Measurements from ENCODE around the gene OR6C74. TPM values are rescaled to one million over a fixed set of nuclear protein-coding genes. Genes with fewer than 3 reads are reported as not detected.

OR6C74 gene
- total RNA-seq (not detected), polyA plus RNA-seq (not detected)
- long read RNA-seq, donor 1 = 0 reads
- long read RNA-seq, donor 2 = 0 reads
- long read RNA-seq, donor 3 = 0 reads
- long read RNA-seq, donor 4 = 0 reads

DNA sequence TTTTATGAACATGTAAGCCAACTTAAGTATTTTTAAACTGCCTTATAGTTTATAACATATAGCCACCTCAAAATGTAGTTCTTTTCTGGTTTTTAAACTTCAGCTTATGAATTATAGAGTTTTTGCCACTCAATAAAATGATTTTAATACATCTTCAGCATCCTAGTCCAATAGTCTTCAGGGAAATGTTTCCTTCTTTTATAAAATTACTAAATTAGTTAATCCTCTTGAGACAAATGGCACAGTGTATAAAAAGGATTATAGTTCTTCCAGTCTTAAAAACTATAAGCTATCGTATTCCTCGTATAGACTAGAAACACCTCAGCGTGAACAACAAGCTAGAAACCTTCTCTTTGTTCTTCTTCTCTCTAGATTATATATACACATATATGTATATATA lies at the start of gene OR6C74:
TSS of gene OR6C74 (plus strand) at position 301 of the 400 bp plus-strand sequence. CDS start 2,679 bp downstream, outside the sequence.
- H3K4me1 ChIP-seq (ENCODE audit: control insufficient read depth, insufficient read depth, low read length) = no peaks in the 10 kb centered on the region
- intact Hi-C loops (cut with DNase I) = no loop called here
- WGBS = 86% methylated on average over 3 of the region's 3 CpGs
- H3K4me3 ChIP-seq (ENCODE audit: low read length) = no peak within 1 kb of the TSS
- no peaks in the 10 kb centered on the region for H3K27me3 ChIP-seq (ENCODE audit: control insufficient read depth, insufficient read depth)
- no peak within 1 kb of the TSS for H3K27ac ChIP-seq (ENCODE audit: low read length)
- H3K9me3 ChIP-seq (ENCODE audit: control insufficient read depth, low read length) = no peaks in the 10 kb centered on the region
- no peak for DNase-seq
- no peak for ATAC-seq

DNA sequence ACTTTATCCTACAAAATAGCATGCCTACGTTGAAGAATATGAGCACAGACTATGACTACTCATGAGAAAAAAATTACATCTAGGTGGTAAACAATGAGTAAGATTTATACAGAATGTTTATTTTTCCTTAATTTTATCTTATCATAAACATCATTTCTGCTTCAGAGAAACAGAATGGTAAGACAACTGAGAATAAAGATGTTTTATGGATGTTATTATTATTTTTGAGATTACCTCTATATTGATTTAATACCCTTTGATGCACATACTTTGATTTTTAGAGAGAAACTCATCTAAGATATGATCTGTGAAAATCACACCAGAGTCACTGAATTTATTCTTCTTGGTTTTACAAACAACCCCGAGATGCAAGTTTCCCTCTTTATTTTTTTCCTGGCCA lies 23.7 kb upstream of the OR6C74 start, which contains the start of gene OR10A7:
TSS of gene OR10A7 (plus strand) at position 301 of the 400 bp plus-strand sequence. CDS start at position 301, 0 bp downstream.
- no peaks in the 10 kb centered on the region for H3K9me3 ChIP-seq (ENCODE audit: control insufficient read depth, low read length)
- DNase-seq (no peak), ATAC-seq (no peak)
- H3K27me3 ChIP-seq (ENCODE audit: control insufficient read depth, insufficient read depth) = no peaks in the 10 kb centered on the region
- no peak within 1 kb of the TSS for H3K4me3 ChIP-seq (ENCODE audit: low read length)
- intact Hi-C loops (cut with DNase I) = no loop called here
- H3K27ac ChIP-seq (ENCODE audit: low read length) = no peak within 1 kb of the TSS
- 73% methylated on average over 2 of the region's 2 CpGs for WGBS
- H3K4me1 ChIP-seq (ENCODE audit: control insufficient read depth, insufficient read depth, low read length) = no peaks in the 10 kb centered on the region

DNA sequence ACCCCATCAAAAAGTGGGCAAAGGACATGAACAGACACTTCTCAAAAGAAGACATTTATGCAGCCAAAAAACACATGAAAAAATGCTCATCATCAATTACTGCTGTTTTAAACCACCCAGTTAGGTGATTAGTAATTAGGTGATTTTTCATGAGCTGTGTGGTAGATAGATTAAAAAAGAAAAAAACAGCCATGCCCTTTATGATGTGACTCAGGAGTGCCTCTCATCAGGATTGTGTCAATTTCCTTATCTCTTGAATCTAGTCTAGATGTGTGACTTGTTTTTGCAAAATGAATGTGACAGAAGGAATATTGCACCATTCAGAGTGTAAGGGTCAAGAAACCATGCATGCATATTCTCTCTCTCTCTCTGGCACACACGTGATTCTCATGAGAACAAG lies 17.9 kb upstream of the OR6C74 start:
- Histone ChIP-seq H3K4me1 (ENCODE audit: control insufficient read depth, insufficient read depth, low read length) (no peaks in the 10 kb centered on the region), H3K9me3 (ENCODE audit: control insufficient read depth, low read length) (no peaks in the 10 kb centered on the region), H3K27me3 (ENCODE audit: control insufficient read depth, insufficient read depth) (no peaks in the 10 kb centered on the region), H3K4me3 (ENCODE audit: low read length) (no peak overlapping the region), H3K27ac (ENCODE audit: low read length) (no peak overlapping the region)
- WGBS = 44% methylated on average over 1 of the region's 1 CpG
- DNase-seq = no peak
- intact Hi-C loops (cut with DNase I) = no loop called here
- ATAC-seq = no peak

DNA sequence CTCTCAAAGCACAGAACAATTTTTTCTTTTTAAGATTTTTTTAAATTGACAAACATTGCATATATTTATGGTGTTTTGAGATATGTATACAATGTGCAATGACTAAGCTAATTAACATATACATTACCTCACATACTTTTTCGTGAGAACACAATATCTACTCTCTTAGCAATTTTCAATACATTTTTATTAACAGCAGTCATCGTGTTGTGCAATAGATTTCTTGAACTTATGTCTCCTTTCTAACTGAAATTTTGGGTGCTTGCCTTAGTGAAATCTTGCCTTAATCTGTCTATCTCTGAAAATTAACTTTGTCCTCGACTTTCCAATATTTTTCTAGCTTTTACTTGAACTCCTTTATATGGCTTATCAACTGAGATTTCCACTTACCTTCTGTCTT lies 16.8 kb upstream of the OR6C74 start:
- intact Hi-C loops (cut with DNase I) = no loop called here
- H3K9me3 ChIP-seq (ENCODE audit: control insufficient read depth, low read length) = no peaks in the 10 kb centered on the region
- H3K27ac ChIP-seq (ENCODE audit: low read length) = no peak overlapping the region
- DNase-seq = no peak
- ATAC-seq = no peak
- WGBS = 41% methylated on average over 3 of the region's 3 CpGs
- no peak overlapping the region for H3K4me3 ChIP-seq (ENCODE audit: low read length)
- no peaks in the 10 kb centered on the region for H3K4me1 ChIP-seq (ENCODE audit: control insufficient read depth, insufficient read depth, low read length)
- H3K27me3 ChIP-seq (ENCODE audit: control insufficient read depth, insufficient read depth) = no peaks in the 10 kb centered on the region

- Histone ChIP-seq H3K9me3 (ENCODE audit: control insufficient read depth, low read length) (no peaks in the 10 kb centered on the region), H3K4me3 (ENCODE audit: low read length) (no peak overlapping the region), H3K27ac (ENCODE audit: low read length) (no peak overlapping the region), H3K4me1 (ENCODE audit: control insufficient read depth, insufficient read depth, low read length) (no peaks in the 10 kb centered on the region), H3K27me3 (ENCODE audit: control insufficient read depth, insufficient read depth) (no peaks in the 10 kb centered on the region)
- ATAC-seq (no peak), DNase-seq (no peak)
- intact Hi-C loops (cut with DNase I) = no loop called here
- WGBS = 60% methylated on average over 1 of the region's 1 CpG
Measured at GRCh38 chr12:55246159-55246558, 1.8 kb downstream of the OR6C74 start.

- H3K4me3 ChIP-seq (ENCODE audit: low read length) = no peak overlapping the region
- no peak for DNase-seq
- no peaks in the 10 kb centered on the region for H3K9me3 ChIP-seq (ENCODE audit: control insufficient read depth, low read length)
- intact Hi-C loops (cut with DNase I) = no loop called here
- no peaks in the 10 kb centered on the region for H3K4me1 ChIP-seq (ENCODE audit: control insufficient read depth, insufficient read depth, low read length)
- no peak for ATAC-seq
- no peak overlapping the region for H3K27ac ChIP-seq (ENCODE audit: low read length)
- H3K27me3 ChIP-seq (ENCODE audit: control insufficient read depth, insufficient read depth) = no peaks in the 10 kb centered on the region
- 55% methylated on average over 3 of the region's 3 CpGs for WGBS
Measured at GRCh38 chr12:55250944-55251343, 6.5 kb downstream of the OR6C74 start.

- intact Hi-C loops (cut with DNase I) = no loop called here
- no peaks in the 10 kb centered on the region for H3K4me1 ChIP-seq (ENCODE audit: control insufficient read depth, insufficient read depth, low read length)
- no peak overlapping the region for H3K27ac ChIP-seq (ENCODE audit: low read length)
- no peak for ATAC-seq
- no peaks in the 10 kb centered on the region for H3K27me3 ChIP-seq (ENCODE audit: control insufficient read depth, insufficient read depth)
- no peak overlapping the region for H3K4me3 ChIP-seq (ENCODE audit: low read length)
- no peaks in the 10 kb centered on the region for H3K9me3 ChIP-seq (ENCODE audit: control insufficient read depth, low read length)
- no peak for DNase-seq
Measured at GRCh38 chr12:55253281-55253680, 8.9 kb downstream of the OR6C74 start.

- 88% methylated on average over 4 of the region's 4 CpGs for WGBS
- intact Hi-C loops (cut with DNase I) = no loop called here
- DNase-seq = no peak
- H3K9me3 ChIP-seq (ENCODE audit: control insufficient read depth, low read length) = no peaks in the 10 kb centered on the region
- H3K27me3 ChIP-seq (ENCODE audit: control insufficient read depth, insufficient read depth) = no peaks in the 10 kb centered on the region
- H3K4me3 ChIP-seq (ENCODE audit: low read length) = no peak overlapping the region
- H3K4me1 ChIP-seq (ENCODE audit: control insufficient read depth, insufficient read depth, low read length) = no peaks in the 10 kb centered on the region
- no peak overlapping the region for H3K27ac ChIP-seq (ENCODE audit: low read length)
- no peak for ATAC-seq
Measured at GRCh38 chr12:55256831-55257230, 12.4 kb downstream of the OR6C74 start.

DNA sequence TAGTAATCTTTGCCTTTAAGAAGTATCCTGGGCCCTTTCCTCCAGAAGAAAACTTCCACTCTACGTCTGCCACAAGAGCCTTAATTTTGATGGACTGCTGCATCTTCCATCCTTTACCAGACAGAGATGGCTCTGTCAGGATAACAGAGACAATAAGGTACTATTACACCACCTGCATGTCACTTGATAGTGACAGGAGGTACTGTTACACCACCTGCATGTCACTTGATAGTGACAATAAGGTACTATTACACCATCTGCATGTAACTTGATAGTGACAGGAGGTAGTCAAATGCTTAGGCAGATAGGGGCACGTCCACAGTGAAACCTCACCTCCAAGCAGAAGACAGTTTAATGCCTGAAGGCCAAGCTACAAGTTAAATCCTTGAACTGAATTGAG lies 13.9 kb downstream of the OR6C74 start:
- DNase-seq (no peak), ATAC-seq (no peak)
- Histone ChIP-seq H3K9me3 (ENCODE audit: control insufficient read depth, low read length) (no peaks in the 10 kb centered on the region), H3K27me3 (ENCODE audit: control insufficient read depth, insufficient read depth) (no peaks in the 10 kb centered on the region), H3K27ac (ENCODE audit: low read length) (no peak overlapping the region), H3K4me3 (ENCODE audit: low read length) (no peak overlapping the region), H3K4me1 (ENCODE audit: control insufficient read depth, insufficient read depth, low read length) (no peaks in the 10 kb centered on the region)
- intact Hi-C loops (cut with DNase I) = no loop called here
- 61% methylated on average over 2 of the region's 2 CpGs for WGBS

- Histone ChIP-seq H3K27me3 (ENCODE audit: control insufficient read depth, insufficient read depth) (no peaks in the 10 kb centered on the region), H3K4me1 (ENCODE audit: control insufficient read depth, insufficient read depth, low read length) (no peaks in the 10 kb centered on the region), H3K4me3 (ENCODE audit: low read length) (no peak overlapping the region), H3K9me3 (ENCODE audit: control insufficient read depth, low read length) (no peaks in the 10 kb centered on the region), H3K27ac (ENCODE audit: low read length) (no peak overlapping the region)
- DNase-seq = no peak
- intact Hi-C loops (cut with DNase I) = no loop called here
- no peak for ATAC-seq
- 52% methylated on average over 2 of the region's 2 CpGs for WGBS
Measured at GRCh38 chr12:55280991-55281390, 36.6 kb downstream of the OR6C74 start.

- Histone ChIP-seq H3K9me3 (ENCODE audit: control insufficient read depth, low read length) (no peaks in the 10 kb centered on the region), H3K27ac (ENCODE audit: low read length) (no peak overlapping the region), H3K27me3 (ENCODE audit: control insufficient read depth, insufficient read depth) (no peaks in the 10 kb centered on the region), H3K4me3 (ENCODE audit: low read length) (no peak overlapping the region), H3K4me1 (ENCODE audit: control insufficient read depth, insufficient read depth, low read length) (no peaks in the 10 kb centered on the region)
- intact Hi-C loops (cut with DNase I) = no loop called here
- ATAC-seq = no peak
- 40% methylated on average over 2 of the region's 2 CpGs for WGBS
- no peak for DNase-seq
Measured at GRCh38 chr12:55289999-55290398, 45.6 kb downstream of the OR6C74 start.

All from right cardiac atrium (tissue), 5 donors.